Neutrophil (primary cell): ENCODE results near the gene ZMYM2.

Experiments
- H3K27ac ChIP-seq: fragments of 200-600 bp; sonication (generic); 2 replicates; pipeline ENCODE4 v1.5.1; 2016; ENCODE audit warnings: mild to moderate bottlenecking, moderate library complexity
- H3K27me3 ChIP-seq: fragments of 200-600 bp; sonication (generic); 2 replicates; pipeline ENCODE4 v1.6.0; 2016; ENCODE audit warnings: mild to moderate bottlenecking
- H3K36me3 ChIP-seq: fragments of 200-600 bp; sonication (generic); 2 replicates; pipeline ENCODE4 v1.5.1; 2017
- H3K4me1 ChIP-seq, 2 experiments: fragments of 200-600 bp in 1 of 2; sonication (generic) in 1 of 2; 1 replicate in 1 of 2; 2 replicates in 1 of 2; pipeline versions ENCODE4 v1.5.1 to v1.6.1; 2013 to 2016; ENCODE audit warnings: low read depth in 1 of 2, low read length in 1 of 2, mild to moderate bottlenecking in 1 of 2, moderate library complexity in 1 of 2; ENCODE audit not compliant: control insufficient read depth in 1 of 2, insufficient read depth in 1 of 2
- H3K4me3 ChIP-seq, 2 experiments: fragments of 200-600 bp in 1 of 2; sonication (generic) in 1 of 2; 1 replicate in 1 of 2; 2 replicates in 1 of 2; pipeline ENCODE4 v1.5.1; 2013 to 2016; ENCODE audit warnings: low read depth in 1 of 2, low read length in 1 of 2, mild to moderate bottlenecking in 1 of 2, moderate library complexity in 1 of 2
- H3K9me3 ChIP-seq: fragments of 200-600 bp; sonication (generic); 2 replicates; pipeline ENCODE4 v1.5.1; 2016
- TF ChIP-seq, protein P1 (sequence below): fragments of 200-600 bp; sonication (generic); IDR thresholded peaks from 2 replicates; pipeline ENCODE4 v1.5.1; 2016; ENCODE audit warnings: antibody characterized with exemption

ZMYM2 gene

DNA sequence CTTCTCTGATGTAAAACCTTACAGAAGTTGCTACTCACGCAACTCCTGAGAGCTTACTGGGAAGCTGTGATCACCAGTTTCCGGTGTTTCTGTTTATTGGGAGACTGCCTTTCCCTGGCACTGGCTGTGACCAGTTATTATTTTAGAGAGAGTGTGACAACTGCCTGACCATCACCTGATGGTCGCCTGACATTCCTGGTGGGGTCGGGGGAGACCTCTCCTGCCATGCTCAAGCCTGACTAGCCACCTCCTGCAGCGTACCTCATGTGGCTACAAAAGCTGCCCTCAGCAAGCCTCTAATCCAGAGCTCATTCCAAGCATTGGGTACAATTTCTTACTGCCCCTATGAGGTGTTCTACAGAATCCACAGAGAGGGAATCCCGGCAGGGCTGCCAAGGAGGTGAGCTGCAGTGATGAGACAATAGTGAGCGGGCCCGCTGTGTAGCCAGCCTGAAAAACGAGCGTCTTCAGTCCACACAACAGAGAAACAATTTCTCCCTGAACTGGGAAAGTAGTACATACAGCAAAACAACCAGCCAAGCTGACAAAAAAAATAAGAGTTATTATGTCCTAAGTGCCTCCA lies 173.6 kb downstream of the ZMYM2 start:
- H3K9me3 ChIP-seq, result no peaks in the 10 kb centered on the region
- H3K4me3 ChIP-seq, result no peak overlapping the region
- TF ChIP-seq, protein P1, sequence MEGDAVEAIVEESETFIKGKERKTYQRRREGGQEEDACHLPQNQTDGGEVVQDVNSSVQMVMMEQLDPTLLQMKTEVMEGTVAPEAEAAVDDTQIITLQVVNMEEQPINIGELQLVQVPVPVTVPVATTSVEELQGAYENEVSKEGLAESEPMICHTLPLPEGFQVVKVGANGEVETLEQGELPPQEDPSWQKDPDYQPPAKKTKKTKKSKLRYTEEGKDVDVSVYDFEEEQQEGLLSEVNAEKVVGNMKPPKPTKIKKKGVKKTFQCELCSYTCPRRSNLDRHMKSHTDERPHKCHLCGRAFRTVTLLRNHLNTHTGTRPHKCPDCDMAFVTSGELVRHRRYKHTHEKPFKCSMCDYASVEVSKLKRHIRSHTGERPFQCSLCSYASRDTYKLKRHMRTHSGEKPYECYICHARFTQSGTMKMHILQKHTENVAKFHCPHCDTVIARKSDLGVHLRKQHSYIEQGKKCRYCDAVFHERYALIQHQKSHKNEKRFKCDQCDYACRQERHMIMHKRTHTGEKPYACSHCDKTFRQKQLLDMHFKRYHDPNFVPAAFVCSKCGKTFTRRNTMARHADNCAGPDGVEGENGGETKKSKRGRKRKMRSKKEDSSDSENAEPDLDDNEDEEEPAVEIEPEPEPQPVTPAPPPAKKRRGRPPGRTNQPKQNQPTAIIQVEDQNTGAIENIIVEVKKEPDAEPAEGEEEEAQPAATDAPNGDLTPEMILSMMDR, result no peak
- peaks cover 6 to 19% of the 10 kb centered on the region in 2 experiments for H3K4me1 ChIP-seq
- no peaks in the 10 kb centered on the region for H3K36me3 ChIP-seq
- no peak overlapping the region for H3K27ac ChIP-seq
- peaks cover 95% of the 10 kb centered on the region for H3K27me3 ChIP-seq

DNA sequence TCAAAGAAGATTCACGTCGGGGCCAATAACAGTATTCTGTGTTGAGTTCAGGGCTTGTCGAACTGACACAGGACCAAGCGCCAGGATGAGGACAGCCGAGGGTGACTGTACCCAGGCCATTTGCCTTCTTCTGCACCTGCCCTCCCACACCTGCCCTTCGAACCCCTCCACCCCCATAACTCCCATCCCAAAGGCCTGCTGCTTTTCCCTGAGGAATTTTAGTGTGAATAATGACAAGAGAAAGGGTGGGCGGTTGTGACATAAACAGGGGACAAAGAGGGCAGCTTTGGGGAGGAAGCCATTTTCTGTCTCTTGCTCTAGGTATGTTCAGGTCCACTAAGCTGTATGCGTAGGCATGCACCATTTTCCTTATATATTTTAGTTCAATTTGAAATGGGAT lies 176.2 kb downstream of the ZMYM2 start:
- no peak overlapping the region for H3K27ac ChIP-seq
- H3K4me1 ChIP-seq, result no peaks in the 10 kb centered on the region
- H3K4me3 ChIP-seq, result no peak overlapping the region
- no peaks in the 10 kb centered on the region for H3K36me3 ChIP-seq
- no peaks in the 10 kb centered on the region for H3K9me3 ChIP-seq
- TF ChIP-seq, protein P1, result no peak
- H3K27me3 ChIP-seq, result peaks cover 95% of the 10 kb centered on the region

DNA sequence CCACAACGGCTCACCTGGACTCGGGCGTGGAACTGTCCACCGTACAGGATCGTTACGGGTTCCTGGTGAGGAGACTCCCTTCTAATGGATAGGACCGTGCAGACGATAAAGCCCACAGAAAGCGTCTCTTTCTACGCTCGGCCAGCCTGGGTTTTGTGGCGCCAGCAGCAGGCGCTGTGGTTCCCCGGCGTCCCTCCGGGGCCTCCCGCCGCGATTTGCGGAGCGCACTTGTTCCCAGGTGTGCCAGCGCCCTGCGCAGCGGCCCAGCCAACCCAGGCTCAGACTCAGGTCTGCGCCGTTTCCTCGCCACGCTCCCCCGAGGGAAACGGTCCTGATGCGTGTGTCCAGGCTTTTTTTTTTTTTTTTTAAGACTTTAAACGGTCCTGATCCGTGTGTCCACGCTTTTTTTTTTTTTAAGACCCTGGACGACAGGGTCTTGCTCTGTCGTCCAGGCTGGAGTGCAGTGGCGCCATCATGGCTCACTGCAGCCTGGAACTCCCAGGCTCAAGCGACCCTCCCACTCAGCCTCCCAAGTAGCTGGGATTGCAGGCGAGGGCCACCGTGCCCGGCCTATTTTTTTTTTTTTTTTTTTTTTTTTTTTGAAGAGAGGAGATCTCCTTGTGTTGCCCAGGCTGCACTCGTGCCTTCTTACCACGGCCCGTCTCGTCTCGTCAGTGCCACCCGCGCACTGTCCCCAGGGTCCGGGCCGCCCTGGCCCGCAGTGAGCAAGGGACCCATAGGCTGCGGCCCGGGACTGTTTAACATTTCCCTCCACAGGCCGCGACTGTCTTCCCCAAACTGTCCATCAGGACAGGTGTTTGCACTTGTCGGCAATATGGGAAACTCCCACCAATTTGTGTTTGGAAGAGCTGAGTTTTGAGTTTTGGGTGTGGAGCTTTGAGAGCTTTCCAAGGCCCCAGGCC lies 178.5 kb downstream of the ZMYM2 start:
- Histone ChIP-seq H3K4me1 (no peaks in the 10 kb centered on the region), H3K9me3 (no peaks in the 10 kb centered on the region), H3K36me3 (no peaks in the 10 kb centered on the region), H3K27me3 (peaks cover 95% of the 10 kb centered on the region), H3K4me3 (no peak overlapping the region), H3K27ac (no peak overlapping the region)
- TF ChIP-seq, protein P1, result no peak

DNA sequence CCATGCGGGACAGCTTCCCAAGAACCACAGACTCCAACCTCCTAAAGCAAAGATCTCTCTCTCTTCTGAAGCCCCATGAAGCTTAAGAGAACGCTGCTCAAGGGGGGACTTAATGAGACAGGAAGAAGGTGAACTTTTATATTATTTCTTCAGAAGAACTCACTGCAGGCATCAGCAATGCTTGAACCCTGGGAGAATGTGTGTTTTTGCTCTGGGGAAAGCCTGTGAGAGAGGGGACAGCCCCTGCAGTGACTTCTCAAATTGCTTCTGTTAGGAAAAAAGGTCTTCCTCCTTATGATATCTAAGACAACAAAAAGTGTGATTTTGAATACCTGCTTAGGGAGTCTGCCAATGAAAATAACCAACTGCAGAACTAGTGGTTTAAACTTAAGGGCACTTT lies 179.3 kb downstream of the ZMYM2 start:
- TF ChIP-seq, protein P1, result no peak
- H3K4me3 ChIP-seq, result no peak overlapping the region
- H3K4me1 ChIP-seq, result no peaks in the 10 kb centered on the region
- H3K27me3 ChIP-seq, result peaks cover 95% of the 10 kb centered on the region
- H3K36me3 ChIP-seq, result no peaks in the 10 kb centered on the region
- H3K9me3 ChIP-seq, result no peaks in the 10 kb centered on the region
- H3K27ac ChIP-seq, result no peak overlapping the region

DNA sequence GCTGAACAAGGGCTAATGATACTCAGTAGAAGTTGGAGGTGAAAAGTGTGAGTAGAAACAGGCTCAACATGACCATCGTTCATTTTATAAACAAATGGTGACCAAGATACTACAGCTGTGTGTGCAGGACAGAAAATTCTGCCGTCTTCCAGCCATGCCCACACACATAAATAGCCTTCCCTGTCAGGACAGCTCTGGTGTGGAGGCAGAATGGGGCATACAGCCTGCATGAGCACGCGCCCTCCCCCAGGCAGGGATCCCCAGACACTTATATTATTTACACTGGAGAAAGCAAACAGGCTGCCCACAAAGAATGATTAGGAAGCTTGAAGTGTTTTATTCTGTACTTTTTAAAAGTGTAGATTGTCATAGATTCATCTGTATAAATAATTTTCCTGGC lies 182.0 kb downstream of the ZMYM2 start:
- TF ChIP-seq, protein P1, result no peak
- no peaks in the 10 kb centered on the region for H3K36me3 ChIP-seq
- peaks cover 98% of the 10 kb centered on the region for H3K27me3 ChIP-seq
- no peaks in the 10 kb centered on the region for H3K9me3 ChIP-seq
- no peak overlapping the region for H3K27ac ChIP-seq
- no peaks in the 10 kb centered on the region for H3K4me1 ChIP-seq
- no peak overlapping the region for H3K4me3 ChIP-seq
